Upper lobe of left lung (tissue), 6 donors: ENCODE measurements around the gene WDR76. TPM values are rescaled to one million over a fixed set of nuclear protein-coding genes. Genes with fewer than 3 reads are reported as not detected.

Experiments used
- ATAC-seq, 2 donors: fragments of 200-7000 bp; cut with Tn5 transposase; one replicate each; pipeline ENCODE4 v1.9.1; 2022; ENCODE audit warnings: mild to moderate bottlenecking in 2 of 2, moderate library complexity in 2 of 2; ENCODE audit not compliant: low FRiP score in 2 of 2
- DNase-seq, 2 donors: peaks; one replicate each; pipeline ENCODE4 v3.0.0-alpha.2; 2019 to 2020
- H3K27ac ChIP-seq, 4 donors: fragments of 200-600 bp; sonication (generic); one replicate each; pipeline ENCODE4 v1.5.1; 2016 to 2019
- H3K27me3 ChIP-seq, 4 donors: fragments of 200-600 bp; sonication (generic); one replicate each; pipeline ENCODE4 v1.5.1; 2017 to 2019
- H3K36me3 ChIP-seq, 4 donors: fragments of 200-600 bp; sonication (generic); one replicate each; pipeline ENCODE4 v1.5.1; 2016 to 2019
- H3K4me1 ChIP-seq, 4 donors: fragments of 200-600 bp; sonication (generic); one replicate each; pipeline ENCODE4 v1.5.1; 2018 to 2019
- H3K4me3 ChIP-seq, 4 donors: fragments of 200-600 bp; sonication (generic); one replicate each; pipeline ENCODE4 v1.5.1; 2017 to 2019; ENCODE audit warnings: mild to moderate bottlenecking in 2 of 4, moderate library complexity in 1 of 4
- H3K9me3 ChIP-seq, 4 donors: fragments of 200-600 bp; sonication (generic); one replicate each; pipeline ENCODE4 v1.5.1; 2018 to 2019
- CTCF ChIP-seq, 6 experiments: fragments of 450-650 bp in 4 of 6; fragments of 200-600 bp in 2 of 6; sonication (generic) in 2 of 6; IDR thresholded peaks; one replicate each; pipeline ENCODE4 v1.5.1; 2016 to 2019; ENCODE audit warnings: antibody characterized with exemption in 6 of 6
- EP300 ChIP-seq, 4 donors: sonication (generic); formaldehyde crosslinking; IDR thresholded peaks; one replicate each; pipeline ENCODE4 v1.5.1; 2017; ENCODE audit warnings: antibody characterized with exemption in 4 of 4, control low read depth in 2 of 4
- POLR2A ChIP-seq, 4 donors: fragments of 450-650 bp; IDR thresholded peaks; one replicate each; pipeline ENCODE4 v1.5.1; 2016 to 2017; ENCODE audit warnings: antibody characterized with exemption in 4 of 4, mild to moderate bottlenecking in 2 of 4
- POLR2AphosphoS5 ChIP-seq, 2 donors: sonication (generic); formaldehyde crosslinking; IDR thresholded peaks; one replicate each; pipeline ENCODE4 v1.5.1; 2017; ENCODE audit warnings: antibody characterized with exemption in 2 of 2
- WGBS, 2 donors: methylation state at CpG; one replicate each; pipeline ENCODE4 v1.1.5; 2017 to 2018; 5-methylcytosine and 5-hydroxymethylcytosine counted together
- total RNA-seq, 6 donors: library from RNA; depleted of rRNA in 4 of 6; stranded (reverse); fragments of >200 nt in 4 of 6; gene quantifications; one replicate each; pipeline versions ENCODE4 v1.1.0 to v1.2.1, GENCODE V29; 2016 to 2021
- donor health status: DM: no; HTN: no; CAD: no; lungs with moderate emphysema.
- donor health status: DM: no; HTN: yes; CAD: no; lungs with severe emphysema.

The WDR76 gene
- total RNA-seq, 6 donors from 2014 or later: 0.89 to 10.1 (median 3.4) TPM

GRCh38 chr15:43795197-43795596 lies 31.6 kb upstream of the WDR76 start:
- Histone ChIP-seq H3K27me3 (no peaks in the 10 kb centered on the region), H3K4me3 (no peak overlapping the region), H3K4me1 (peaks cover 51 to 71% (median 54%) of the 10 kb centered on the region in 4 donors), H3K9me3 (no peaks in the 10 kb centered on the region), H3K27ac (peak overlapping the region; percentile 68 to 100 (median 96)), H3K36me3 (peaks cover 5 to 65% (median 33%) of the 10 kb centered on the region in 4 donors)
- DNase-seq: no peak
- TF ChIP-seq CTCF (IDR thresholded peaks at IDR 0.05) (no peak), EP300 (IDR thresholded peaks at IDR 0.05) (no peak), POLR2A (IDR thresholded peaks at IDR 0.05) (no peak), POLR2AphosphoS5 (IDR thresholded peaks at IDR 0.05) (no peak)
- 84 to 96% methylated on average over 2 of the region's 2 CpGs for WGBS, 2 donors
- ATAC-seq: no peak

- peaks cover 5 to 65% (median 33%) of the 10 kb centered on the region in 4 donors for H3K36me3 ChIP-seq
- ATAC-seq: no peak
- no peaks in the 10 kb centered on the region for H3K9me3 ChIP-seq
- no peak for DNase-seq
- no peaks in the 10 kb centered on the region for H3K27me3 ChIP-seq
- no peak overlapping the region for H3K4me3 ChIP-seq
- H3K4me1 ChIP-seq: peaks cover 52 to 75% (median 56%) of the 10 kb centered on the region in 4 donors
- H3K27ac ChIP-seq: peak overlapping the region in 2 of 4 donors; percentile 68 to 95
- TF ChIP-seq POLR2A (IDR thresholded peaks at IDR 0.05) (no peak), POLR2AphosphoS5 (IDR thresholded peaks at IDR 0.05) (no peak), CTCF (IDR thresholded peaks at IDR 0.05) (no peak), EP300 (IDR thresholded peaks at IDR 0.05) (no peak)
Measured at GRCh38 chr15:43795997-43796396, 30.8 kb upstream of the WDR76 start.

GRCh38 chr15:43796566-43796965 lies 30.2 kb upstream of the WDR76 start:
- WGBS, 2 donors: 93 to 95% methylated on average over 3 of the region's 3 CpGs
- ATAC-seq (no peak), DNase-seq (no peak)
- Histone ChIP-seq H3K9me3 (no peaks in the 10 kb centered on the region), H3K27me3 (no peaks in the 10 kb centered on the region), H3K4me1 (peaks cover 58 to 77% (median 60%) of the 10 kb centered on the region in 4 donors), H3K4me3 (no peak overlapping the region), H3K36me3 (peaks cover 5 to 65% (median 33%) of the 10 kb centered on the region in 4 donors), H3K27ac (no peak overlapping the region)
- TF ChIP-seq EP300 (IDR thresholded peaks at IDR 0.05) (no peak), POLR2A (IDR thresholded peaks at IDR 0.05) (no peak), CTCF (IDR thresholded peaks at IDR 0.05) (no peak), POLR2AphosphoS5 (IDR thresholded peaks at IDR 0.05) (no peak)

GRCh38 chr15:43799209-43799944 lies 27.4 kb upstream of the WDR76 start:
- Histone ChIP-seq H3K9me3 (no peaks in the 10 kb centered on the region), H3K4me3 (no peak overlapping the region), H3K27ac (peak overlapping the region; percentile 80 to 92 (median 84)), H3K4me1 (peaks cover 44 to 61% (median 48%) of the 10 kb centered on the region in 4 donors), H3K36me3 (peaks cover 6 to 81% (median 36%) of the 10 kb centered on the region in 4 donors), H3K27me3 (no peaks in the 10 kb centered on the region)
- WGBS, 2 donors: 89 to 92% methylated on average over 15 to 16 of the region's 16 CpGs
- no peak for TF ChIP-seq POLR2A (IDR thresholded peaks at IDR 0.05)
- TF ChIP-seq EP300 (IDR thresholded peaks at IDR 0.05): no peak
- TF ChIP-seq POLR2AphosphoS5 (IDR thresholded peaks at IDR 0.05): no peak
- no peak for TF ChIP-seq CTCF (IDR thresholded peaks at IDR 0.05)
- DNase-seq: no peak
- no peak for ATAC-seq
